ACHN (cell line): ENCODE results near the gene EML3.
A peak's percentile ranks its signal among the peaks of the same experiment; 100 is the strongest.

Source experiments
- DNase-seq: peaks from one replicate; pipeline ENCODE4 v3.0.0-alpha.2; 2015
- in situ Hi-C: cut with HindIII; loops from 2 replicates; pipeline ENCODE4 v1.10.0; 2017; ENCODE audit warnings: low sequenced_read_pairs, low pct_ligation_motif_present, low pct_unique_long_range_greater_than_20kb

The EML3 gene

DNA sequence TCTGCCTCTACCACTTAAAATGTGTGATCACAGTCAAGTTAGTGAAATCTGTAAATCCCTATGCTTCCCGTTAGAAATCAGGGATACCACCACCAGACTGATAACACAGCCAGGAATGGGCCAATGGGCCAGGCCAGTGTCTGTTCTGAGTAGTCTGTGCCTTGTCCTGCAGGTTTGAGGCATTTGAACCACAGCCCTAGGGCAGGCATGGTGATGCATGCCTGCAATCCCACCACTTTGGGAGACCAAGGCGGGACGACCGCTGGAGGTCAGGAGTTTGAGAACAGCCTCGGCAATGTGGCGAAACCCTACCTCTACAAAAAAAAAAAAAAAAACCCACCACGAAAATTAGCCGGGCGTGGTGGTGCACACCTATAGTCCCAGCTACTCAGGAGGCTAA is 53.9 kb downstream of the EML3 start:
- no peak for DNase-seq
- in situ Hi-C loops, result no loop called here

DNA sequence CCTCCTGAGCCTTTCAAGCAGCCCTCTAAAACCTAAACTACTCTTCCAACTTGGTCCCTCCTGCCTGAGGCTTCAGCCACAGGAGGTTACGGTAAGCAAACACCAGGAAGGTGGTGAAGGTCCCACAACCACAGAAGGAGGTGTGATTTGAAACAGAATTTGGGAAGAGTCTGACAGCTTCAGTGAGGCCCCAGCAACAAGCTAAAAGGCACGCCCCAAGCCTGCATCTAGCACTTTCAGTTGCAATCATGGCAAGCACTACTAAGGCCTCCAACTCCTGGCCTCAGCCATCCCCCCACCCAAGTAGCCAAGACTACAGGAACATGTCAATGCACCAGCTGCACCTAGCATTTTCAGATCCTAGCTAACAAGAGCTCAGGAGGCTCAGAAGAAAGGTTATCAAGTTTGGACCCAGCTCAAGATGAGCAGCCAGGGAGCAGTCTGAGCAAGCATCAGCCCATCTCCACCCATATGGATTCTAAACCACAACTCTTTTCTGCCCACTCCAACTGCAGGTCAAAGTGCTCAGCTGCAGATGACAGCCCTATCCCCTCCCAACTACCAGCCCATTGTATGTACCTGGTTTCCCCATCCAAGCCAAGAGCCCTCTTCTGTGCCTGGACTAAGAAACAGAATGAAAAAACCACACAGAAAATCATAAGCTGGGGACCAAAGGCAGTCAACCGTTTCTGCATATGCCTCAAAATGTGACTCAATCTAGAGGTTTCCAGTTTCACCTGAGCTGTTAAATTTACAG is 55.5 kb downstream of the EML3 start:
- DNase-seq, result no peak
- in situ Hi-C loops, result no loop called here

DNA sequence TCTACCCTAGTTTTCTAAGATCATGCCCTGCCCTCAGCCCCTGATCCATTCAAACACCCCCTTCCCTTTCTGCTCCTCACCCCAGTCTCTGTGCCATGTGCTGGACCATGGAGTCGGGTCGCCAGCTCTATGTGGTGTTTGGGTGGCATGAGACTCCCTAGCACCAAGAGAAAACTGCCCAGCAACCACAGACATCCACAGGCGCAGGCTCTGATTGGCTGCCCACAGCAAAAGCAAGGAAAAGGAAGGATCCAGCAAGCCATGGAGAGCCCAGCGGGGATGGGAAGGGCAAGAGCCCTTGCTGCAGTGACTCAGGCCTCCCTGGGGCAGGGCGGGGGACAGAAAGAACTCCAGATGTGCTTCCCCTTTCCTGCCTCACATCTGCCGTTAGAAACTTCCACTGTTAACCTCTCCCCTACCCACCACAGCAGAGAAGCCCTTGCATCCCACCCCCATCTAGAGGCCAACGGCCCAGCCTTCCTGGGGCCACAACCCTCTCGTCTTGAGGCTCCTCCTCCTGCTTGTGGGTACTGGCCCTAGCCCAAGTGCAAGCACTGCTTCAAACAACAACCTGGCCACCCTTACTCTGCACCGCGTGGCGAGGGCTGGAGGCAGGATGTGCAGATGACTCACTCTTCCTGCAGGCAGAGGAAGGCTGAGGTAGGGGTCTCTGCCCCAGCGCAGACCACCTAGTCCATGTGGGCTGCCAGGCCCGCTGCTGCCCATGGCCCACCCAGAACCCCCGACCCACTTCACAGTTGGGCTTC is 56.3 kb downstream of the EML3 start:
- in situ Hi-C loops, result no loop called here
- peak; percentile 95 for DNase-seq

DNA sequence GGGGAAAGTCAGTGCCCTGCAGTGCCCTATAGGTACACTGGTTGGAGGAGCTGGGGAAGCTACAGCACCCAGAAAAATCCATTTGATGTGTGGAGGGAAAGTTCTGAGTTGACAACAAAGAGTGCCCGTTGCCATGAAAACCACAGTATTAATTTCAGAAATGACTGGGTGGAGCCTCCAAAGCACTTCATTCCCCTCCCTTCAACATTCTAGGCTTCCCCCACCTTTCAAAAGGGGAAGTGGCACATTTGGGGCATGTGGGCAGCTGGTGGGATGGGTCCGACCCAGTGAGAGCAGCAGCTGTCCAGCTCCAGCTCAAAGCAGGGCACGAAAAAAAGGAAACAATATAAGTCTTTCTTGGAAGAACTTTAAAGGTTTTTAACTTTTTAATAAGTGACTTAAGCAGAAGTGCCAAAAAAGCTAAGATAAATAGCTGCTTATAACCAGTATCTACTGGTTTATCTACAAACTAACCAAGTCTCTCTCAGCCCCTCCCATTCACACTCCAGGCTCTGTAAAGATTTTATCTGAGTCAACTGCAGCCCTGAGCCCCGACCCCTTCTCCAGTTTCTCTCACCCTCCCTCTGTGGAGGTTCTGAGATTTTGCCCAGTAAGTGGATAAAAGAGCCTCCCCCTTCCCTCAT is 57.0 kb downstream of the EML3 start:
- peak; percentile 17 for DNase-seq
- in situ Hi-C loops, result no loop called here

DNA sequence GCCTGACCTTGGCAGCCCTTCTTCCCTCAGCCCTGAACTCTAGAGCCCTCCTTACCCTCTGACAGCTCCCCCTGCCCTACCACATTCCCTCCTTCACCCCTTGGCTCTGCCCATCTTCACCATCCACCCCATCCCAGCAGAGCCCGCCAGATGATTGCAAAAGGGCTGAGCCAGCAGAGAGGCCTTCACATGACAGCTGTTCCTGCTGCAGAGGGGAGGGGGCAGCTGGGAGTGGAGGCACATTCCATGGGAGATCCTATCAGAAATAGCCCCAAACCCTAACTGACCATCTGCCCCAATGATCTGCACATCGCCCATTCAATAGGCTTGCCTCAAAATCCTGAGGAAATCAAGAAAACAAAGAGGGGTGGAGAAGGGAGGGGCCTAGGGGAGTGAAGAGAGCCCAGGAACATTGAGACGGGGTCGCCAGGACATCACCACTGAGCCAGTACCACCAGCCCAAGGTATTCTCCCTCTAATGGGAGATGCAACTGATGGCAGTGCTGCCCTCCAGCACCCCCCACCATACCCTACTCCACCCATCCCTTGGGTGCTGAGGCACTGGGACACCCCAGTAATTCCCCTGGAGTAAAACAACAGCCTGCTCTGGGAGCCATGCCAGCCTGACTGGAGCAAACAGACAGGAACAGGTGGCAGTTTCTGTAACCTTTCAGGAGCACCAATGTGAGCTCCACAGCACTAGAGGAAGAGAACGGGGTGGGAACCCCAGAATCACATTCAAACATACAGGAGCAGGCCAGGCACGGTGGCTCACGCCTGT is 58.0 kb downstream of the EML3 start:
- in situ Hi-C loops, result no loop called here
- no peak for DNase-seq

DNA sequence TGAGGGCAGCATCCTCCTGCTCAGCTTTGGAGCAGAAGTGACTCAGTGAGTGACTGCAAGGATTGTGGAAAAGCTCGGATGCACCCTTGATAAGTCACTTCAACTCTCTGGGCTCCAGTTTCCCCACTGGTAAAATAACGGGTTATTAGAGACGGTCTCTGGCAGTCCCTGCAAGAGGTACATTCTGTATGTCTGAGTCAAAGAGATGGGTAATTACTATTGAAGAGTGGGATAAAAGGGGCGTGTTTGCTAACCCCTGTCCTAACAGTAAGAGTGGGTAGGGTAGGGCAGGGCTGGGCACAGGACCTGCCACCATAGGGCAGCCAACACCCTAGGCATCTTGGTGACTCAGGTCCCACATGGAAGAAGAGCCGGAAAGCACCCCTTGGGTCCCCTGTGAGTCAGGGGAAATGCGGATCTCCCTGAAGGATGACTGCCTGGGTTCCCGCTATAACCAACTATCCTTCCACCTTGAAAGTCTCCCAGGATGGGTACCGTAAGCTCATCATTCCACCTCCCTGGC is 58.7 kb downstream of the EML3 start:
- in situ Hi-C loops, result no loop called here
- DNase-seq, result peak; percentile 88

DNA sequence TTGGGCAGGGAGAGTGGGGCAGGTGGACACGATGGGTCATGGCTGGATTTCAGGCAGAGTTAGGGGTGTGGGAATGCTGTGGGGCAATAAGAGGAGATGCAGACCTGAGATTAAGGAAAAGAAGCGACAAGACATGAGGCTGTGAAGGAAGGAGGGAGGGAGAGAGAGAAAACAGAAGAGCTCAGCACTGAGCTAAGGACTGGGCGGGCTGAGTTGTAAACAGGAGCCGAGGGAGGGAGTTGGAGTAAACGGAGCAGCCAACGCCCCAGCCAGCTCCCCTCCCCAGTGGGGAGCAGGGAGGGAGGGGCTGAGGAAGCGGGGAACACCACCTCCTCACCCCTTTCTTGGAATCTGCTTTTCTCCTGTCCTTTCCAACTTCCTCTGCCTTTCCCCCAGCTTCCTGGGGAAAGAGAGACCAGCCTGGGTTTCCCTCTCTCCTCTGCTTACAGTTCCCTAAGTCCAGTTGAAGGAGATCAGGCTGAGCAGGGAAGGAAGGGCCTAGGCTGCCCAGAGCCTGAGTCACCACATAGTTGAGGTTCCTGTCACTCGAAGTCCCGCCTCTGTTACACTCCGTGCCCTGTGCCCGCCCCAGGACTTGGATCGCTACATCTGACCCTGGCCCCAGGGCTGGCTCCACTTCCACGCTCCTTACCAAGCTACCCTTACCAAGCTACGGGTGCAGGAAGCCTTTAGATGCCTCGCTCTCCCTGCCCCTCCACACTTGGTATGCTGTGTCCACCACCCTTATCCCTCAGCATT is 59.3 kb downstream of the EML3 start:
- DNase-seq, result peak; percentile 94
- in situ Hi-C loops, result no loop called here

DNA sequence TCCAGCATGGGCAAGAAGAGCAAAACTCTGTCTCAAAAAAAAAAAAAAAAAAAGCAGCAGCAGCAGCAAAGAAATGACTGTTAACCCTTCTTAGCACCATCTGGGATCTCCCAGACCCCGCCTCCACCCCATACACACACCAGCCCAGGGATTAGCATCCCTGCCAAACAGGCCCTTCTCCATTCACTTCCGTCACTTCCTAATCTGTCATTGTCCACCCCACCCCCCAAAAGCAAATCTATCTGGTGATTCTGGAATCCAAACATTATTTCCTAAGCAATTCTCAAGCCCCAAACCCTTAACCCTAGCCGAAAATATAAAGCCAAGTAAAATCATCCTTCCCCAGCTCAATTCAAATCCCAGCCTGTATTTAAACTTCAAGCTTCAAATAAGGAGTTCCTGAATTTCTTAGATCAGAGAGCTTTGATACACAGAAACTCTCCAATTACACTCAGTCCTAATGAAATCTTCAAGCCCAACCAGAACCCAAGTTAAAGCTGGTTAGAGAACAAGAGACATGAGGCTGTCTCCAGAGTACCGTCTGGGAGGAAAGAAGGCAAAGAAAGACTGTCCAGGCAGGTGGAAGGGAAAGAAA is 60.0 kb downstream of the EML3 start:
- no peak for DNase-seq
- in situ Hi-C loops, result no loop called here
